Fibroblast of pulmonary artery (primary cell): Measurements from ENCODE around the gene CD34.

Source experiments
- DNase-seq: peaks from one replicate; pipeline ENCODE4 v3.0.0-alpha.2; 2010; ENCODE audit warnings: low read depth
- H3K4me3 ChIP-seq: replicated peaks from 2 replicates; pipeline ENCODE4 v1.5.1; 2011; ENCODE audit warnings: low read depth, mild to moderate bottlenecking, control low read depth, low read length, moderate library complexity
- TF ChIP-seq, protein P1 (sequence below): IDR thresholded peaks from 2 replicates; pipeline ENCODE4 v1.5.1; 2011; ENCODE audit warnings: mild to moderate bottlenecking, control low read depth, low read length, inconsistent platforms; ENCODE audit errors: missing control alignments

CD34 gene

DNA sequence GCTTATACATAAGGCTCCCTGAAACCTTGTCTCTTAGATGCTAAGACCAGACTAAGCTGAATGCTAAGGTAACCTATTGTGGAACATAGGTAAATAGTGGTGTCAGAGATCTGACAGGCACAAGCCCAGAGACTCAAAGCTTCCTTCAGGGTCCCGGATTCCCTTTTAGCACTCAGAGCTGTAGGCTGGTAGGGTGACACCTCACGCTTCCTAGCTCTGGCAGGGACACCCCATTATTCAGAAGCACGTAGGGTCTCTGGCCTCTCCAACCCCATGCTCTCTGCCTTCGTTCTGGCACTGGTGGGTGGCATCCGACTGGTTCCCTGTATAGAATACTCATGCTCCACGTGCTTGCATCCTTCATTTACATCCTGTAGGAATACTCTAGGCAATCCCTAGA, 68.4 kb downstream of the CD34 start:
- TF ChIP-seq, protein P1, sequence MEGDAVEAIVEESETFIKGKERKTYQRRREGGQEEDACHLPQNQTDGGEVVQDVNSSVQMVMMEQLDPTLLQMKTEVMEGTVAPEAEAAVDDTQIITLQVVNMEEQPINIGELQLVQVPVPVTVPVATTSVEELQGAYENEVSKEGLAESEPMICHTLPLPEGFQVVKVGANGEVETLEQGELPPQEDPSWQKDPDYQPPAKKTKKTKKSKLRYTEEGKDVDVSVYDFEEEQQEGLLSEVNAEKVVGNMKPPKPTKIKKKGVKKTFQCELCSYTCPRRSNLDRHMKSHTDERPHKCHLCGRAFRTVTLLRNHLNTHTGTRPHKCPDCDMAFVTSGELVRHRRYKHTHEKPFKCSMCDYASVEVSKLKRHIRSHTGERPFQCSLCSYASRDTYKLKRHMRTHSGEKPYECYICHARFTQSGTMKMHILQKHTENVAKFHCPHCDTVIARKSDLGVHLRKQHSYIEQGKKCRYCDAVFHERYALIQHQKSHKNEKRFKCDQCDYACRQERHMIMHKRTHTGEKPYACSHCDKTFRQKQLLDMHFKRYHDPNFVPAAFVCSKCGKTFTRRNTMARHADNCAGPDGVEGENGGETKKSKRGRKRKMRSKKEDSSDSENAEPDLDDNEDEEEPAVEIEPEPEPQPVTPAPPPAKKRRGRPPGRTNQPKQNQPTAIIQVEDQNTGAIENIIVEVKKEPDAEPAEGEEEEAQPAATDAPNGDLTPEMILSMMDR: no peak
- DNase-seq: no peak
- H3K4me3 ChIP-seq: no peak overlapping the region

DNA sequence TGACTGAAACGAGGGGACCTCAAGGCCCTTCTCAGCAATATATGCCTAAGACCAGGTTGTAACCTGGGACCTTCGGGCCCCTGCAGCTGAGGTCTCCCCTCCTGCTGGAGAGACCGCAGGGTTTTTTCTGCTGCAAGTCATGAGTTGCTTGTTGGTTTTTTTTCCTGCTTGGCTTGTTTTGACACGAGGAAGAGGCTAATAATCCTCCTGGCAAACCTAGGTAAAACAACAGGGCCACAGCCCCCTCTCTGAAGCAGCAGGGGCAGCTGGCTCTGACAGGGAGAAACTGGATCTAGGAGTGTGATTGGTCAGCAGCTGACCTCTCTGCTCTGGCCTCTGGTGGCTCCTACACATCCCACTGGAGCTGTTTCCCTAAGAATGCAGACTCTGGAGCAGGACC, 69.0 kb downstream of the CD34 start:
- no peak for DNase-seq
- TF ChIP-seq, protein P1: no peak

DNA sequence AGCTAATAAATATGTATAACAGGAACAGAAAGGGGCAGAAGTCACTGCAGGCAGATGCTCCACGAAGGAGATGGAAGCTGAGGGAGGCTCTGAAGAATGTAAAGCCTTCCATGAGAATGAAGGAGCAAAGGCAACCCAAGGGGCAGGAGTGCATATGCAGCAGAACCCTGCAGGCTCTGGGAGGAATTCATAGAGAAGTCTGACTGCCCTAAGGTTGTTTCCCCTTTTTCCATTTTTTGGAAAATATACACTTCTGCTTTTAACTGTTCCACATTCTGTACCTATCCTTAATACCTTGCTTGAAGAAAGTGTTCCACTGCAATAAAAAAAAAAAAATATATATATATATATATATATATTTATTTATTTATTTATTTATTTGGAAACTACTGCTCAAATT, 69.6 kb downstream of the CD34 start:
- no peak overlapping the region for H3K4me3 ChIP-seq
- no peak for DNase-seq
- TF ChIP-seq, protein P1: no peak

More for the DNA sequence above, 69.0 kb downstream of the CD34 start:
- no peak overlapping the region for H3K4me3 ChIP-seq

DNA sequence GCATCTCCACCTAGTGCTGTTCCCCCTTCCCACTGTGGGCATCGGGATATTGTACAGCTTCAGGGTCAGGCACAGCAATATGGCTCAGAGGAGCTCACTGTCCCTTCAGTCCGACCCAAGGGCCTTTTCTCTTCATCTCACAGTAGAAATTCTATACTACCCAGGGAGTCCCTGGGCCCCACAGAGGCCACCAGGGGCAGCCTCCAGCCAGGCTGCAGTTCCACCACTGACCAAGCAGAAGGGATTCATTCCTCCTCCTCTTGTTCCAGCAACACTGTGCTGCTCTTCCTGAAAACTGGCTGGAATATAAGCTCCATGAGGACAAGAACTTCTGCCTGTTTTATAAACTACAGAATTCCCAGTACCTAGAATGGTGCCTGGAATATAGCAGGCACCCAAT, 70.5 kb downstream of the CD34 start:
- no peak for DNase-seq
- H3K4me3 ChIP-seq: no peak overlapping the region
- TF ChIP-seq, protein P1: peak; percentile 10

DNA sequence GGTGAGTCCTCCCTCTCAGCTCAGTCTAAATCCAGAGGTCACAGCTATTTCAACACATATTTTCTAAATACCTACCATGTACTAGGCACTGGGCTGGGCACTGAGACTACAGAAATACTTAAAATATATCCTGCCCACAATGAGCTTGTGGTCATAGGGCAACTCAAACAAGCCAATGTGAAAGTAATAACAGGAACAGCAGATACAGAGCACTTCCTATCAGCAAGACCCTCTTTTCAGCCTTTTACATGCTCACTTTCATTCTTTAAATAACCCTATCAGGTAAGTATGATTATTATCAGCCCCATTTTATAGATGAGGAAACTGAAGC, 71.9 kb downstream of the CD34 start:
- TF ChIP-seq, protein P1: no peak
- DNase-seq: no peak
- no peak overlapping the region for H3K4me3 ChIP-seq

DNA sequence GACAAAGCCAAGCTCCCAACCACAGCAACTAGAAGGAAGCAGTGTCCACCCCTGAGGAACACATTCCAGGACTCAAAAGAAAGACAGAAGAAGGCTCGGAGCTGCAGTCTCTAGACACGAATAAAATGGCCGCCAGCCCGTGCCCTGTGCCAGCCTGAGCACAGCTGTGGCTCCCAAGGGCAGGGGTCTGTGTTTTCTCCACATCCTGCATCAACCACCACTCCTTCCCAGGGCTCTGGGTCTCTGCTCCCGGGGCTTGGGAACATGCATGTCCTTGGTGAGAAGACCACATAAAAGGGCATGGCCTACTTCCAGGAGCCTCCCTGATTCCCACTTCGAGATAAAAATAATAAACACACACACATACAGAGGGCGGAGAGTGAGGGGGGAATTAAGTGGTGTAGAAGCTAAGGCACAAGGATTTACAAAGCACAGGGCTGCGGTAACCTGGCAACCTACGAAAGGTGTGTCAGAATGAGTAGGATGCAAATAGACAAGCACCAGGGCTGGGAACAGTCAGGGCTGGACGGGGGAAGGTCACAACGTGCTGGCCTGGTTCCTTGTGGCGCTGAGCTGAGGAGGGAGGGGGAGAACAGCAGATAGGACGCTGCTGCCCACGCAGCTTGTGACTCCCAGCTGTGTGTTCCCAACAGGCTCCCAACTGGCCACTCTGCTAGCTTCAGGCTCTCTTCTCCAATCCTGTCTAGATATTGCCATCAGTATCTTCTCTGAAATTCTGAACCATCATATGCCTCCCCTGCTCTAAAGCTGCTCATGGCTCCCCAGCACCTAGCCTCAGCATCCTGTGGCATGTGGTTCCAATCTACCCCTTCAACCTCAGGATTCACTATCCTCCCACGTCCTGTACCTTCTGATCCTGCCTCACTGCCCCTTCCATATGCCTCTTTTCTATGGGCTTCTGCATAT, 72.5 kb downstream of the CD34 start:
- TF ChIP-seq, protein P1: no peak
- no peak overlapping the region for H3K4me3 ChIP-seq
- peak; percentile 35 for DNase-seq

DNA sequence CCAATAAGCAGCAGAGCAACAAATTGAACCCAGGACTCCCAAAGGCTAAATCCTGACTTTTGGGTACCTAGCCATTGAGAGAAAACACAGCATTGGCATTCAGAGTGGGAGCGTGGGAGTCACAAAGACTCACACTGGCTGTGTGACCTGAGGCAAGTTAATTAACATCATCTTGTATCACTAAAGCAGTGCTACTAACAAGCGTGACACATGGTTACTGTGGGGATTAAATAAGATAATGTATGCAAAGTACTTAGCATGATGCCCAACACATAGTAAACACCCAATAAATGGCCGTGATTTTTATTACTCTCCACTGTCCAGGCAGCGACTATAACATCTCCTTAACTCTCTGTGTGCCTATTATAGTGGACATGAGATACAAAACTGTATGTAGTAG, 73.3 kb downstream of the CD34 start:
- TF ChIP-seq, protein P1: no peak
- no peak overlapping the region for H3K4me3 ChIP-seq
- DNase-seq: no peak
